H9 (cell line): ENCODE results near the gene EYA4. TPM values are rescaled to one million over a fixed set of nuclear protein-coding genes. Genes with fewer than 3 reads are reported as not detected.

Source experiments
- DNase-seq: peaks from one replicate; pipeline ENCODE4 v3.0.0-alpha.2; 2017
- H2AFZ ChIP-seq: one replicate; pipeline ENCODE4 v1.6.1; 2013; ENCODE audit warnings: mild to moderate bottlenecking, low read length, control low read depth, moderate library complexity
- H2AK5ac ChIP-seq: 2 replicates; pipeline ENCODE4 v1.6.1; 2013; ENCODE audit warnings: low read length, control low read depth, mixed read lengths; ENCODE audit not compliant: insufficient read length
- H2BK120ac ChIP-seq: one replicate; pipeline ENCODE4 v1.6.1; 2013; ENCODE audit warnings: low read depth, mild to moderate bottlenecking, low read length, control low read depth, inconsistent platforms; ENCODE audit not compliant: poor library complexity, severe bottlenecking
- H2BK12ac ChIP-seq: 2 replicates; pipeline ENCODE4 v1.6.1; 2013; ENCODE audit warnings: low read length, control low read depth, mixed read lengths, low read depth; ENCODE audit not compliant: insufficient read length
- H2BK15ac ChIP-seq: 2 replicates; pipeline ENCODE4 v1.6.1; 2013; ENCODE audit warnings: low read depth, low read length, control low read depth
- H2BK20ac ChIP-seq: one replicate; pipeline ENCODE4 v1.6.1; 2013; ENCODE audit warnings: low read depth, mild to moderate bottlenecking, low read length, control low read depth, inconsistent platforms; ENCODE audit not compliant: poor library complexity, severe bottlenecking
- H2BK5ac ChIP-seq: 2 replicates; pipeline ENCODE4 v1.6.1; 2013; ENCODE audit warnings: low read length, control low read depth, mixed read lengths; ENCODE audit not compliant: insufficient read length
- H3K14ac ChIP-seq: 2 replicates; pipeline ENCODE4 v1.6.1; 2013; ENCODE audit warnings: low read length, control low read depth; ENCODE audit not compliant: insufficient read depth
- H3K18ac ChIP-seq: 2 replicates; pipeline ENCODE4 v1.6.1; 2013; ENCODE audit warnings: low read depth, mild to moderate bottlenecking, mixed read lengths, low read length, control low read depth; ENCODE audit not compliant: insufficient read length
- H3K23ac ChIP-seq: 2 replicates; pipeline ENCODE4 v1.6.1; 2013; ENCODE audit warnings: low read length, control low read depth, mixed read lengths, low read depth; ENCODE audit not compliant: insufficient read length
- H3K23me2 ChIP-seq: 2 replicates; pipeline ENCODE4 v1.6.1; 2013; ENCODE audit warnings: low read depth, mild to moderate bottlenecking, mixed read lengths, low read length, control low read depth; ENCODE audit not compliant: insufficient read length, poor library complexity, severe bottlenecking
- H3K27ac ChIP-seq: 2 replicates; pipeline ENCODE4 v1.5.1; 2013; ENCODE audit warnings: low read length, control low read depth, mixed read lengths, low read depth; ENCODE audit not compliant: insufficient read length
- H3K27me3 ChIP-seq: 2 replicates; pipeline ENCODE4 v1.6.1; 2013; ENCODE audit warnings: low read length, control low read depth, inconsistent platforms; ENCODE audit not compliant: insufficient read depth
- H3K4ac ChIP-seq: 2 replicates; pipeline ENCODE4 v1.6.1; 2013; ENCODE audit warnings: low read depth, mild to moderate bottlenecking, control low read depth, inconsistent platforms, low read length, moderate library complexity
- H3K4me1 ChIP-seq: 2 replicates; pipeline ENCODE4 v1.6.1; 2013; ENCODE audit warnings: low read length, control low read depth, inconsistent platforms; ENCODE audit not compliant: insufficient read depth
- H3K4me2 ChIP-seq: 2 replicates; pipeline ENCODE4 v1.6.1; 2013; ENCODE audit warnings: low read length, control low read depth, mixed read lengths; ENCODE audit not compliant: insufficient read length, insufficient read depth
- H3K56ac ChIP-seq: 2 replicates; pipeline ENCODE4 v1.6.1; 2013; ENCODE audit warnings: low read depth, mild to moderate bottlenecking, mixed read lengths, low read length, control low read depth; ENCODE audit not compliant: insufficient read length
- H3K79me1 ChIP-seq: 2 replicates; pipeline ENCODE4 v1.6.1; 2013; ENCODE audit warnings: low read depth, mild to moderate bottlenecking, moderate library complexity, low read length, control low read depth, inconsistent platforms; ENCODE audit not compliant: insufficient read depth, poor library complexity, severe bottlenecking
- H3K79me2 ChIP-seq: 2 replicates; pipeline ENCODE4 v1.6.1; 2013; ENCODE audit warnings: low read length, control low read depth, inconsistent platforms; ENCODE audit not compliant: insufficient read depth
- H3K9ac ChIP-seq: 2 replicates; pipeline ENCODE4 v1.6.1; 2013; ENCODE audit warnings: low read length, control low read depth, mixed read lengths; ENCODE audit not compliant: insufficient read length; ENCODE audit errors: extremely low read depth
- H3K9me3 ChIP-seq: one replicate; pipeline ENCODE4 v1.6.1; 2013; ENCODE audit warnings: low read depth, low read length, inconsistent platforms; ENCODE audit not compliant: control insufficient read depth
- H3T11ph ChIP-seq: one replicate; pipeline ENCODE4 v1.6.1; 2013; ENCODE audit warnings: mild to moderate bottlenecking, low read length, control low read depth, inconsistent platforms
- H4K20me1 ChIP-seq: one replicate; pipeline ENCODE4 v1.6.1; 2013; ENCODE audit not compliant: control insufficient read depth, insufficient read length, insufficient read depth
- H4K5ac ChIP-seq: 2 replicates; pipeline ENCODE4 v1.6.1; 2013; ENCODE audit warnings: low read depth, mild to moderate bottlenecking, mixed read lengths, low read length, control low read depth; ENCODE audit not compliant: insufficient read length
- H4K8ac ChIP-seq: replicated peaks from 2 replicates; pipeline ENCODE4 v1.6.1; 2013; ENCODE audit warnings: low read length, control low read depth, mixed read lengths, low read depth; ENCODE audit not compliant: insufficient read length
- H4K91ac ChIP-seq: 2 replicates; pipeline ENCODE4 v1.6.1; 2013; ENCODE audit warnings: low read depth, mild to moderate bottlenecking, moderate library complexity, mixed read lengths, low read length, control low read depth; ENCODE audit not compliant: insufficient read length
- H3K27ac Mint-ChIP-seq, 3 experiments: 2 replicates in 2 of 3; 3 replicates in 1 of 3; pipeline ENCODE4 v1.8.0; 2020 to 2021; ENCODE audit warnings: mixed read lengths in 3 of 3, mild to moderate bottlenecking in 1 of 3, moderate library complexity in 1 of 3
- H3K27me3 Mint-ChIP-seq: 2 replicates; pipeline ENCODE4 v1.8.0; 2021; ENCODE audit warnings: low read depth, mild to moderate bottlenecking, moderate library complexity, mixed read lengths
- H3K36me3 Mint-ChIP-seq, 3 experiments: 2 replicates in 2 of 3; 3 replicates in 1 of 3; pipeline ENCODE4 v1.8.0; 2020 to 2021; ENCODE audit warnings: low read depth in 3 of 3, mixed read lengths in 3 of 3; ENCODE audit not compliant: insufficient read depth in 1 of 3
- H3K4me1 Mint-ChIP-seq, 2 experiments: 2 replicates each; pipeline ENCODE4 v1.8.0; 2020; ENCODE audit warnings: mixed read lengths in 2 of 2
- H3K4me3 Mint-ChIP-seq, 2 experiments: 2 replicates in 1 of 2; 3 replicates in 1 of 2; pipeline ENCODE4 v1.8.0; 2020 to 2021; ENCODE audit warnings: mild to moderate bottlenecking in 2 of 2, mixed read lengths in 2 of 2, moderate library complexity in 1 of 2
- H3K9me3 Mint-ChIP-seq, 2 experiments: 2 replicates in 1 of 2; 3 replicates in 1 of 2; pipeline ENCODE4 v1.8.0; 2020; ENCODE audit warnings: mild to moderate bottlenecking in 2 of 2, mixed read lengths in 2 of 2, moderate library complexity in 1 of 2
- CTCF ChIP-seq: fragments of 200-600 bp; sonication (generic); conservative IDR thresholded peaks from 3 replicates; pipeline ENCODE4 v1.8.0; 2021; ENCODE audit warnings: antibody characterized with exemption, mild to moderate bottlenecking
- WGBS: extraction: QIAGEN DNeasy Blood & Tissue Kit; methylation state at CpG from one replicate; pipeline ENCODE4 v1.1.7; 2013; ENCODE audit warnings: missing lambda C conversion rate, low lambda C conversion rate, mixed read lengths; ENCODE audit not compliant: insufficient read length; ENCODE audit errors: extremely low coverage; 5-methylcytosine and 5-hydroxymethylcytosine counted together
- total RNA-seq: library from RNA; stranded (reverse); gene quantifications from 2 replicates; pipeline ENCODE4 v1.2.1, GENCODE V29; 2021

Gene EYA4
- total RNA-seq, 1 experiment from 2014 or later = 0.26 TPM

DNA sequence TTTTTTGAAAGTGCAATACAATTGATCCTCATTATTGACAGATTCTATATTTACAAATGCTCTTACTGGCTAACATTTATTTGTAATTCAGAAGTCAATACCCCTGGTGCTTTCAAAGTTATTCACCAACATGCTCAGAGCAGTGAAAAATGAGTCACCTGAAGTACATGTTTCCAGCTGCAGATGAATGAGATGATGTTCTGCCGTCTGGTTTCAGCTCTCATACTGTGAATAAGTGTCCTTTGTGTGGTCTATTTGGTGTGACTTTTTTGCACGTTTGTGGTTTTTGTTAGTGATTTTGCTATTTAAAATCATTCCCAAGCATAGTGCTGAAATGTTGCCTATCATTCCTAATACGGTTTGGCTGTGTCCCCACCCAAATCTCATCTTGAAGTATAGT is 22.3 kb upstream of the EYA4 start:
- H3K4ac ChIP-seq = no peak overlapping the region
- no CpG with 5 or more reads among the region's 3 CpGs for WGBS
- no peak overlapping the region for H3K18ac ChIP-seq
- peaks cover 6 to 9% of the 10 kb centered on the region in 2 experiments for H3K4me1 Mint-ChIP-seq
- H4K91ac ChIP-seq = no peak overlapping the region
- H2BK5ac ChIP-seq = no peak overlapping the region
- H4K8ac ChIP-seq = no peak overlapping the region
- no peak overlapping the region for H3K23ac ChIP-seq
- H4K20me1 ChIP-seq = no peaks in the 10 kb centered on the region
- H3K36me3 Mint-ChIP-seq = peaks cover 0 to 6% (median 0%) of the 10 kb centered on the region in 3 experiments; a peak in 4 of 7 replicates
- no peak overlapping the region for H3K14ac ChIP-seq
- no peaks in the 10 kb centered on the region for H3K79me2 ChIP-seq
- H3K27ac ChIP-seq = no peak overlapping the region
- no peaks in the 10 kb centered on the region for H3K9me3 ChIP-seq
- H3K9ac ChIP-seq = no peak overlapping the region
- H2BK120ac ChIP-seq = no peak overlapping the region
- no peak overlapping the region for H2AK5ac ChIP-seq
- TF ChIP-seq CTCF = no peak
- no peak overlapping the region for H2BK12ac ChIP-seq
- no peaks in the 10 kb centered on the region for H3K4me1 ChIP-seq
- H3K56ac ChIP-seq = no peak overlapping the region
- H3K79me1 ChIP-seq = no peaks in the 10 kb centered on the region
- DNase-seq = no peak
- no peak overlapping the region for H4K5ac ChIP-seq
- H2BK15ac ChIP-seq = no peak overlapping the region
- no peak overlapping the region for H3K4me3 Mint-ChIP-seq
- H3K23me2 ChIP-seq = no peaks in the 10 kb centered on the region
- H3K27me3 Mint-ChIP-seq = no peaks in the 10 kb centered on the region
- no peak overlapping the region for H3K4me2 ChIP-seq
- peaks cover 5 to 9% of the 10 kb centered on the region in 2 experiments; a peak in 3 of 5 replicates for H3K9me3 Mint-ChIP-seq
- no peak overlapping the region; a peak in 1 of 7 replicates for H3K27ac Mint-ChIP-seq
- no peak overlapping the region for H2BK20ac ChIP-seq
- H2AFZ ChIP-seq = no peak overlapping the region
- no peaks in the 10 kb centered on the region for H3K27me3 ChIP-seq
- no peak overlapping the region for H3T11ph ChIP-seq
